HUDEP-2 (cell line): Measurements from ENCODE around the gene MARK2.

Source experiments
- DNase-seq, 76 experiments: peaks; one replicate each; lab custom pipeline; 2025; ENCODE audit not compliant: unreplicated experiment in 76 of 76; lab: John Stamatoyannopoulos, UW

Gene MARK2

DNA sequence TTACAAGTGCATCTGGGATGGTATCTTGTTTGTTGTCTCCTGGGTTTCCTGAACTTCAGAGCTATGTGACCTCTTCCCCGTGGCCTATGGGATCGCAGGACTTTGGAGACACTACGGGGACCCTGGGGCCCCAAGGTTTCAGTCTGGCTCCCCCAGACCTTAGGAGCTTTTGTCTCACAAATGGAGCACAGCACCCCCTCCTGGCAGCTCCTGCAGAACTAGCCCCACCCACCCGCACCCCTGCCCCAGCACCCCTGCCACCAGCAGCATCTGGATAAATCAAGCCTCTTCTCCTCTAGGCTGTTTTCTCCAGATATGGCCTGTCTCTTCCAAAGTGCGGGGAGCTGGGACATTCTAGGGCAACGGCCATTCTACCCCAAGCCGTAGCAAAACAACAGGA, 67.7 kb downstream of the MARK2 start:
- DNase-seq: peak in 6 of 76 experiments; percentile 8 to 35 (median 20)

DNA sequence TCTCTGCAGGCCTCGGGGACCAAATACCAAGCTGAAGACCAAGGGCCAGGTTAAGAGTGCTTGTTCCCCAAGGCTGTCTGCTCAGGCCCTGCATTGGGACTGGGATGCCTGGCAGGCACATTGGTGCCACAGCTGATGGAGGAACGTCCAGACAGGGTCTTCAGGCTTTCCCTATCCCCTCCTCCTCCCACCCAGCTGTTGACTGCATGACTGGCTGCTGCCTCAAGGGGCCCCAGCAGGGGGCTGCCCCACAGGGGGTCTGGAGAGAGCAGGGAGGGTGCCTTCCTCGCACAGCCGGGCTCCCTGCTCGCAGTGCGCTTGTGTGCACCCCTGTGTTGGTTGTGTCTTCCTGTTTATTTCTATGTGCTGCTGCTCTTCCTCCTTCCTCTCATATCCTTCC, 68.2 kb downstream of the MARK2 start:
- no peak for DNase-seq

DNA sequence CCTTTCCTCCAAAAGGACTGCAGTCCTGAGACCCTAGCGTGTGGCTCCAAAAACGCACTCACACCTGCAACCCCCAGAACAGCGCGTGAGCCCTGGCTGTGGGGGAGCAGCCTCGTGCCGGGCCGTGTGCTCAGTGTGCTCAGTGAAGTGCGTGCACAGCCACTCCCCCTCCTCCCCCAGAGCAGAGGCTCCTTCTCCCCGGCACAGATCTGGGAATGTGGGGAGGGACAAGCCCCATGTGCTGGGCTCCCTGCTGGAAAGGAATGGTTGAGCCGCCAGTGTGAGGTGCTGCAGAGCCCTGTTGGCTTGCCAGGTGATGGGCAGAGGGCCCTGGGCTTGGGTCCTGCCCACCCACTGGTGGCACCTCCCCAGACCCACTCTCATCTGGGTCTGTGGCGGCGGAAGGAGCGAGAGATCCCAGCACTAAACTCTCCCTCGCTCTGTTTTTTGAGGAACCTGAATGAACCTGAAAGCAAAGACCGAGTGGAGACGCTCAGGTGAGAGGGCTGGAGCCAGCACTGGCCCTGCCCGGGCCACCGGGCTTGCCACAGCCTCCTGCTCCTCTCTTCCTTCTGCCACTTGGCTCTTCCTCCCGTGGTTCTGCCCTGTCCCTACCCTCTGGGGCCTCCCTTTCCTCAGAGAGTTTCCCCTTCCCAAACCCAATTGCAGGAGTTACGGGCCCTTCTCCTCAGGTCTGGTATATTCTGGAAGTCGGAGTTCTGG, 69.1 kb downstream of the MARK2 start:
- no peak for DNase-seq

DNA sequence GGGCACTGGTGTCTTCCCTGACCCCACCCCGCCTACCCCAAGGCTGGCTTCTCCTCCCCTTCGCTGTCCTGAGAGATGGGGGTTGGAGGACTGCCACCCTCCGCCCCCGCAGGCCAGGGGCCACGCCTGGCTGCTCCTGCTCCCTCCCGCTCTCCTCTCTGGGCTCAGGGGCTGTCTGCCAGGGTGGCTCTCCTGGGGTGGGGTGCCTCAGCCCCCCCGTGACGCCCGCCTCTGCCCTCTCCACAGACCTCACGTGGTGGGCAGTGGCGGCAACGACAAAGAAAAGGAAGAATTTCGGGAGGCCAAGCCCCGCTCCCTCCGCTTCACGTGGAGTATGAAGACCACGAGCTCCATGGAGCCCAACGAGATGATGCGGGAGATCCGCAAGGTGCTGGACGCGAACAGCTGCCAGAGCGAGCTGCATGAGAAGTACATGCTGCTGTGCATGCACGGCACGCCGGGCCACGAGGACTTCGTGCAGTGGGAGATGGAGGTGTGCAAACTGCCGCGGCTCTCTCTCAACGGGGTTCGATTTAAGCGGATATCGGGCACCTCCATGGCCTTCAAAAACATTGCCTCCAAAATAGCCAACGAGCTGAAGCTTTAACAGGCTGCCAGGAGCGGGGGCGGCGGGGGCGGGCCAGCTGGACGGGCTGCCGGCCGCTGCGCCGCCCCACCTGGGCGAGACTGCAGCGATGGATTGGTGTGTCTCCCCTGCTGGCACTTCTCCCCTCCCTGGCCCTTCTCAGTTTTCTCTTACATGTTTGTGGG, 69.9 kb downstream of the MARK2 start:
- DNase-seq: peak in 64 of 76 experiments; percentile 8 to 86 (median 62)

DNA sequence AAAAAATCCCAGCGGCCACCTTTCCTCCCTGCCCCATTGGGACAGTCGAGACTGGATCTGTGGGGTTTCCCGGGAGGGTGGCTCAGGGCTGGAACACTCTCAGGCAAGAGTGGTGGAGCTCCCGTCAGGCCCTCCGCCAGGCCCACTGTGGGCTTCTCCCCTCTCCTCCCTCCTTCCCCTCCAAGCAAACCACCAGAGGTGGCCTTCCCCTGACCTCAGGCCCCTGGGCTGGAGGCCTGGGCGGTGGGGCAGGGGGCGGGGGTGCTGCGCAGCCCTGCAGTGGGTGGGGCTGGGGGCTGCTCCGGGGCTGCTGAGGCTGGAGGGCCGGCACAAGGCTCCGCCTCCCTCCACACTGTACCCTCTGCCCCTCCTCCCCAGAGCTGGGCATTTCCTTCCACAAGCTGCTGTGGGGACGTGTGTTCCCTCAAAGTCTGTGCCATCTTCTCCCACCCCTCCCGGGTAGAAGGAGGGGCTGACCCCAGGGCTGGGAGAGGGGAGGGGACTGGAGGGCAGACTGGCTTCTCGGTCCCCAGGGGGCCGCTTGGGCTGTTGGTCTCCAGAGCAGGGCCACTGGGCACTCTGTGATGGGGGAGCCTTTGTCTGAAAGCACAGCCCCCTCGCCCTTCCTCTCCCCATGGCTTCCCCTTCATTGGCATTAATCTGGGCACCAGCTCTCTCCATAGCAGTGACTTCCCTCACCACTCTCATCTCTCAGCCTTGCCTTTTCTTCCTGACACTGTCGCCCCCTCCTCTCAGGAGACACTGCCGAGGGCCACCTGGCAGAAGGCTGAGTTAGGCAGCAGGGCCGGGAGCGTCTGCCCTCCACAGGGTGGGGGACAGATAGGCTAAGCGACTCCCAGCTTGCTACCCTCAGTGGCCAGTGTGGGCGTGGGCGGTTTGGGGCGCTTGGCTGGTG, 70.9 kb downstream of the MARK2 start:
- DNase-seq: no peak

- DNase-seq: no peak
These were observed 71.8 kb downstream of the MARK2 start for GRCh38 chr11:63910675-63911074.

DNA sequence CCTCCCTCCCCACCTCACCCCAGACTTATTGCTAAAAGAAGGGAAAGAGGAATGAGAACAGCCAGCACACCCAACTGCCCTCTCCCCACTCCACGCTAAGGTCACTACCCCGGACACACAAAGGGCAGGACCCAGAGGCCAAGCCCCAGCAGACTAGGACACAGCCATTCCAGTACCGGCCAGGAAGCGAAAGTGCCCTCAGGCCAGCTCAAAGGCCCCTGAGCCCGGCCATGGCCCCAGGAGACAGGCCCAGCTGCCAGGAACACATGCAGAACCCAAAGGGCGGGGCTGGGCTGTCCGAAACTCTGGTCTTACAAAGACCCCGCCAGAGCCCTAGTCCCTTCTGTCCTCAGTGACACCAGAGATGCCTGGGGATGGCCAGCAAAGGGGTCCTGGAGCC, 72.5 kb downstream of the MARK2 start:
- no peak for DNase-seq

GRCh38 chr11:63911876-63912275, 73.0 kb downstream of the MARK2 start:
- DNase-seq: no peak

- no peak for DNase-seq
These were observed 73.8 kb downstream of the MARK2 start for GRCh38 chr11:63912678-63913077.

DNA sequence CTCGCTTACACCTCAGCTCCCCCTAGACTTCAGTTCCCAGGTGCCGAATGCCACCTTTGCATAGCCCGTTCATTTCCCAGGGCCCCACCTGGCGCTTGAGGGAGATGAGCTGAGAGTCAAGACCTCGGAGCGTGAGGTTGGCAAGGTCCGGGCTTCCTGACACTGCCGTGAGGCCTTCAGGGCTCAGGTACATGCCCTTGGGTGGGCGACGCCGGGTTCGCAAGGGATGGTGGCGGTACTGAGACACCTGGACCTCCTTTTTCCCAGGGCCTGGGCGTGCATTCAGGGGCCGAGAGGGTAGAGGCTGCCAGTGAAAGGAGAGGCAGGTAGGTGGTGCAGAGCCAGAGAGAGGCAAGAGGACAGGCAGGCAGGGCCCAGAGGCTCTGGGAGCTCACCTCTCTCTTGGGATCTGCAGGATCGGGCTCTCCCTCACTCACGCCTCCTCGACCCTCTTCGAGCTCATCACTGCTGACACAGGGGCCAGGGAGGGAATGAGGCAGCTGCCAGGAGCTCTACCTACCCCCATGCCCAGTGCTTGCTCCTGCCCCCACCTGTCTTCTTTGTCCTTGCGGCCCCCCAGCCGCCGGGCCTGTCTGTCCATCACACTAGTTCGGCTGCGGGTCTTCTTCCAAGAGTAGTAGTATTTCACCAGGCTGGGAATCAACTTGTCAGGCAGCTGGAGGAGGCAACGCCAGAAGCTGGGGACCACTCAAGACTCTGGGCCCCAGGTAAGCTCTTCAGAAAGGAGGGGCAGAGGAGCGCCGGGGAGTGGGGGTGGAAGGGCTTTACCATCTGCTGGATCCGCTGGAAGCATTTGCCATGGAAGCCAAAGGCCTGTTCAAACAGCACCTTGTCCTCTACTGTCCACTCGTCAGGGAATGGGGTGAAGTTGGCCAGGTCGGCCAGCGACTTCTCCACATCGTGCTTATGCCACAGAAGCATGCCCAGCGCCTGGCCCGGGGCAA, 75.2 kb downstream of the MARK2 start:
- no peak for DNase-seq

DNA sequence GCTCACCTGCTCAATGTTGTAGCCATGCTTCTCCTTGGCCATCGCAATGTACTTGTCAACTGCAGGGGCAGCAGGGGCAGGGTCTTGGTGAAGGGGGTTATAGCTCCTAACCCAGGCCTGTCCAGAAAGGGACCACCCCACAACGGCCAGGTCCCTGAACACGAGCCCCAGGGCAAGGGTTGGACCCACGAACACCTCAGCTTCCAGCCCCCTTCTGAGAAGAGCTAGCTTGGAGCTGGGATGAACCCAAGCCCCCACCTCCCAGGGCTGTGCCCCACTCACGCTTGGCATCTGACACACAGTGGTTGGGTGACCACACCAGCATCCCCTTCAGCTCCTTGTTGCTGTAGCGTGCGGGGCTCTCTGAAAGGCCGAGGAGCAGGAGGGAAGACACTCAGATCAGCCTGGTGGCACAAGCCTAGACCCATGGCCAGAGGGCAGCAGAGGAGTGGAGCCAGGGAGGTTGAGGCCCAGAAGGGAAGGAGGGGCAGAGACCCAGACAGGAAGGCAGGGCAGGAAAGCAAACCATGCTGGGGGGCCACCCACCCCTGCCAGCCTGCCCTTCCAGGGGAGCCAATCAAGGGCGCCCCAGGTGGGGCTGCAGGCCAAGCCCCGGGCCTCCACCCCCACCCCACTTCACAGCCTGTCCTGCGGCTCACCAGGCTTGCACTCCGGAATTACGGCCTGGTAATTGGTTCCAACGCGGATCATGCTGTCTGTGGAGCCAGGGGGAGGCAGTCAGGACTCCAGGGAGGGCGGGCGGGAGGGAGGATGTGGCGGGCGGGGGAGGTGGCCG, 76.2 kb downstream of the MARK2 start:
- DNase-seq: no peak

GRCh38 chr11:63915961-63916836, 77.3 kb downstream of the MARK2 start:
- DNase-seq: peak in 4 of 76 experiments; percentile 6 to 35 (median 19)

- DNase-seq: peak in 46 of 76 experiments; percentile 2 to 55 (median 33)
These were observed 78.2 kb downstream of the MARK2 start, which contains the start of gene RCOR2 for GRCh38 chr11:63916837-63917691. Gene RCOR2 (minus strand): TSS chr11:63917164. CDS start chr11:63916456, 708 bp downstream.

GRCh38 chr11:63917692-63918506, 79.0 kb downstream of the MARK2 start:
- DNase-seq: peak in 3 of 76 experiments; percentile 4 to 11 (median 10)

DNA sequence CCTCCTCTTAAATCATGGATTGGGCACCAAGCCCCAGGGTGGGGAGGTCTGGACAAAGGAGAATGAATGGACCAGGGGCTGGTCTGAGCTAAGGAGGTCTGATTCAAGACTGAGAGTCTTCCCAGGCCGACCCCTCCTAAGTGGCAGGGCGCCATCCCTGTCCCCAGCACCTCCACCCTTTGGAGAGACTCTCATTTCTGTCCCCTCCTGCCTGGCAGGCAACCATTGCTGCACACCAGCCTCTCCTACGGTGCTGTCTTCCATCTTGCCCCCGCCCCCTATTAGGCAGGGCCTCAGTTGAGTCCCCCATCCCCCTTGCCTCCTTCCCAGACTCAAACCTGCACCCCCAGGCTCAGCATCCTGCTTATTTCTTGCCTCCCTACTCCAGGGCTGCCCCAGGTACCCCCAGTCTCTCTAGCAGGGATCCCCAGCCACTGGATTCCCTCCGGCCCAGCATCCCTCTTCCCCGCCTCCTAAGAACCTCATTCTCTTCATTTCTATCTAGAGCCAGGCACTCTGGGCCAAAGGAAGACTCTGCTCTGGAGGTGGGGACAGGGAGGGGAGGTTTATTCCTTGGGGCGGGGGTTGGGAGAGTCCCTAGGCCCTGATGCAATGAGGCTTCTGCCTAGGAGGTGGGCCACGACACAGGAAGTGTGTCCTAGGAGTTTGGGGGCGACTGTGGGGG, 79.7 kb downstream of the MARK2 start:
- DNase-seq: no peak
